MM.1S (cell line): ENCODE measurements around the gene SEC22C.

Source experiments
- CTCF ChIP-seq: fragments of 300-600 bp; sonication (generic); IDR thresholded peaks from 2 replicates; pipeline ENCODE4 v1.5.1; 2016; ENCODE audit warnings: antibody characterized with exemption, low read length, mixed read lengths
- EZH2phosphoT487 ChIP-seq: fragments of 300-600 bp; sonication (generic); IDR thresholded peaks from 2 replicates; pipeline ENCODE4 v1.6.1; 2018; ENCODE audit warnings: antibody characterized with exemption, low read length

GRCh38 chr3:42516443-42516842 is 65.3 kb downstream of the SEC22C start:
- TF ChIP-seq CTCF (no peak), EZH2phosphoT487 (no peak)
